Activated naive CD4-positive, alpha-beta T cell treated with anti-CD3 and anti-CD28 coated beads for 36 hours (primary cell): ENCODE data around the gene TPRN. TPM values are rescaled to one million over a fixed set of nuclear protein-coding genes. Genes with fewer than 3 reads are reported as not detected.

ENCODE experiments used
- CTCF ChIA-PET: fragments of 350-600 bp; sonication (Branson Sonifier 250); formaldehyde crosslinking; loops from one replicate; lab custom pipeline; 2021; ENCODE audit warnings: antibody characterized with exemption; lab: Charles Lee
- DNase-seq: peaks from one replicate; pipeline ENCODE4 v3.0.0-alpha.2; 2020
- H3K27ac Mint-ChIP-seq: one replicate; pipeline ENCODE4 v1.8.0; 2021; ENCODE audit warnings: mild to moderate bottlenecking, mixed read lengths
- H3K27me3 Mint-ChIP-seq: one replicate; pipeline ENCODE4 v1.8.0; 2021; ENCODE audit warnings: low read depth, mixed read lengths
- H3K36me3 Mint-ChIP-seq: one replicate; pipeline ENCODE4 v1.8.0; 2021; ENCODE audit warnings: low read depth, mixed read lengths
- H3K4me1 Mint-ChIP-seq: one replicate; pipeline ENCODE4 v1.8.0; 2021; ENCODE audit warnings: low read depth, mixed read lengths
- H3K4me3 Mint-ChIP-seq: one replicate; pipeline ENCODE4 v1.8.0; 2021; ENCODE audit warnings: mild to moderate bottlenecking, moderate library complexity, mixed read lengths
- H3K9me3 Mint-ChIP-seq: one replicate; pipeline ENCODE4 v1.8.0; 2021; ENCODE audit warnings: mixed read lengths
- intact Hi-C: fragments of 100-400 bp; cut with micrococcal nuclease; formaldehyde crosslinking; loops from one replicate; pipeline ENCODE4 v1.15.1; 2023
- total RNA-seq, 2 experiments: library from RNA; stranded (reverse); gene quantifications; one replicate each; pipeline ENCODE4 v1.2.3, GENCODE V29; 2021

TPRN gene
- total RNA-seq, 2 experiments from 2014 or later: 2.1 to 2.6 TPM

- intact Hi-C loops: loop anchor here (1.0 to 5.0 kb wide), 6 partner anchors 12 to 61 kb away; partner anchors contain the start of genes NDOR1, RNF224, TMEM203 and TPRN
Observed at GRCh38 chr9:137188490-137189296, 11.8 kb downstream of the TPRN start, which contains the start of the genes ANAPC2 and SSNA1. ANAPC2 (minus strand) TSS chr9:137188560; CDS start chr9:137188532, 28 bp downstream. SSNA1 (plus strand) TSS chr9:137188676; CDS start chr9:137188727, 51 bp downstream.

GRCh38 chr9:137188086-137188489, 12.5 kb downstream of the TPRN start:
- CTCF ChIA-PET: interaction anchor here (0.6 to 2.6 kb wide), 5 partner anchors 11 to 49 kb away, joined by 3 to 16 read pairs (median 4); partner anchors contain the start of genes RNF224 and TPRN
- DNase-seq: no peak
- Mint-ChIP-seq H3K4me3 (peak overlapping the region; percentile 92), H3K36me3 (peaks cover 7% of the 10 kb centered on the region), H3K4me1 (peaks cover 39% of the 10 kb centered on the region), H3K27me3 (no peaks in the 10 kb centered on the region), H3K9me3 (no peaks in the 10 kb centered on the region), H3K27ac (peak overlapping the region; percentile 77)
- intact Hi-C loops: loop anchor here (1.0 to 5.0 kb wide), 4 partner anchors 17 to 61 kb away; partner anchors contain the start of genes NDOR1, TMEM203 and TUBB4B

More at GRCh38 chr9:137188490-137189296, 11.8 kb downstream of the TPRN start, which contains the start of the genes ANAPC2 and SSNA1:
- CTCF ChIA-PET: interaction anchor here (0.6 to 2.6 kb wide), 13 partner anchors 11 to 295 kb away, joined by 3 to 16 read pairs (median 4); partner anchors contain the start of genes RNF224, TMEM210 and TPRN
- DNase-seq: peak; percentile 92
- Mint-ChIP-seq H3K36me3 (peaks cover 7% of the 10 kb centered on the region), H3K27ac (peak within 1 kb of the TSS; percentile 88), H3K4me3 (peak within 1 kb of the TSS; percentile 92), H3K9me3 (no peaks in the 10 kb centered on the region), H3K4me1 (peaks cover 39% of the 10 kb centered on the region), H3K27me3 (no peaks in the 10 kb centered on the region)

- Mint-ChIP-seq H3K36me3 (peaks cover 7% of the 10 kb centered on the region), H3K9me3 (no peaks in the 10 kb centered on the region), H3K27me3 (no peaks in the 10 kb centered on the region), H3K4me1 (peaks cover 39% of the 10 kb centered on the region), H3K4me3 (peak overlapping the region; percentile 92), H3K27ac (peak overlapping the region; percentile 77)
- no peak for DNase-seq
- intact Hi-C loops: loop anchor here (5.0 kb wide), 2 partner anchors 55 to 60 kb away; partner anchors contain the start of gene TUBB4B
- CTCF ChIA-PET: interaction anchor here (0.6 to 2.2 kb wide), 4 partner anchors 12 to 49 kb away, joined by 3 to 7 read pairs (median 4); no protein-coding TSS in a partner anchor
Observed at GRCh38 chr9:137187386-137187785, 13.2 kb downstream of the TPRN start.

- Mint-ChIP-seq H3K27ac (no peak overlapping the region), H3K9me3 (no peaks in the 10 kb centered on the region), H3K4me1 (peaks cover 39% of the 10 kb centered on the region), H3K27me3 (no peaks in the 10 kb centered on the region), H3K4me3 (peak overlapping the region; percentile 92), H3K36me3 (peaks cover 9% of the 10 kb centered on the region)
- CTCF ChIA-PET: interaction anchor here (1.2 kb wide), 1 partner anchor 21 kb away, joined by 3 read pairs; no protein-coding TSS in a partner anchor
- intact Hi-C loops: loop anchor here (5.0 kb wide), 2 partner anchors 56 to 59 kb away; partner anchors contain the start of gene TUBB4B
- DNase-seq: no peak
Observed at GRCh38 chr9:137186385-137186784, 14.2 kb downstream of the TPRN start.

- CTCF ChIA-PET: no interaction called here
- intact Hi-C loops: loop anchor here (5.0 kb wide), 2 partner anchors 56 to 59 kb away; partner anchors contain the start of gene TUBB4B
- peaks cover 9% of the 10 kb centered on the region for H3K36me3 Mint-ChIP-seq
Observed at GRCh38 chr9:137185921-137186320, 14.6 kb downstream of the TPRN start.

GRCh38 chr9:137184881-137185660, 15.5 kb downstream of the TPRN start:
- H3K36me3 Mint-ChIP-seq: peaks cover 8% of the 10 kb centered on the region
- peaks cover 33% of the 10 kb centered on the region for H3K4me1 Mint-ChIP-seq
- H3K27me3 Mint-ChIP-seq: no peaks in the 10 kb centered on the region
- CTCF ChIA-PET: interaction anchor here (0.6 kb wide), 1 partner anchor 98 kb away, joined by 3 read pairs; the partner anchor contains the start of gene MAN1B1
- no peaks in the 10 kb centered on the region for H3K9me3 Mint-ChIP-seq
- no peak for DNase-seq
- no peak overlapping the region for H3K27ac Mint-ChIP-seq
- intact Hi-C loops: loop anchor here (5.0 kb wide), 2 partner anchors 57 to 58 kb away; partner anchors contain the start of gene TUBB4B
- no peak overlapping the region for H3K4me3 Mint-ChIP-seq

More at GRCh38 chr9:137185921-137186320, 14.6 kb downstream of the TPRN start:
- Mint-ChIP-seq H3K4me3 (no peak overlapping the region), H3K9me3 (no peaks in the 10 kb centered on the region), H3K4me1 (peaks cover 37% of the 10 kb centered on the region), H3K27ac (no peak overlapping the region), H3K27me3 (no peaks in the 10 kb centered on the region)
- DNase-seq: no peak

GRCh38 chr9:137183980-137184595, 16.5 kb downstream of the TPRN start:
- H3K27me3 Mint-ChIP-seq: no peaks in the 10 kb centered on the region
- H3K4me1 Mint-ChIP-seq: peaks cover 25% of the 10 kb centered on the region
- peaks cover 8% of the 10 kb centered on the region for H3K36me3 Mint-ChIP-seq
- DNase-seq: no peak
- no peak overlapping the region for H3K27ac Mint-ChIP-seq
- no peaks in the 10 kb centered on the region for H3K9me3 Mint-ChIP-seq
- CTCF ChIA-PET: interaction anchor here (0.6 kb wide), 1 partner anchor 97 kb away, joined by 3 read pairs; the partner anchor contains the start of gene MAN1B1
- H3K4me3 Mint-ChIP-seq: no peak overlapping the region
- intact Hi-C loops: no loop called here

GRCh38 chr9:137182836-137183235, 17.7 kb downstream of the TPRN start:
- Mint-ChIP-seq H3K4me3 (no peak overlapping the region), H3K4me1 (peaks cover 23% of the 10 kb centered on the region), H3K27me3 (no peaks in the 10 kb centered on the region), H3K9me3 (no peaks in the 10 kb centered on the region), H3K27ac (no peak overlapping the region), H3K36me3 (peaks cover 7% of the 10 kb centered on the region)
- CTCF ChIA-PET: no interaction called here
- no peak for DNase-seq
- intact Hi-C loops: no loop called here

GRCh38 chr9:137181680-137182079, 18.9 kb downstream of the TPRN start:
- no peak overlapping the region for H3K4me3 Mint-ChIP-seq
- H3K4me1 Mint-ChIP-seq: peaks cover 12% of the 10 kb centered on the region
- intact Hi-C loops: no loop called here
- CTCF ChIA-PET: no interaction called here
- H3K36me3 Mint-ChIP-seq: peaks cover 8% of the 10 kb centered on the region
- no peak overlapping the region for H3K27ac Mint-ChIP-seq
- H3K27me3 Mint-ChIP-seq: no peaks in the 10 kb centered on the region
- no peaks in the 10 kb centered on the region for H3K9me3 Mint-ChIP-seq
- DNase-seq: no peak

GRCh38 chr9:137180491-137180890, 20.1 kb downstream of the TPRN start:
- Mint-ChIP-seq H3K4me1 (peaks cover 9% of the 10 kb centered on the region), H3K4me3 (no peak overlapping the region), H3K36me3 (peaks cover 8% of the 10 kb centered on the region), H3K9me3 (no peaks in the 10 kb centered on the region), H3K27me3 (no peaks in the 10 kb centered on the region), H3K27ac (no peak overlapping the region)
- CTCF ChIA-PET: interaction anchor here (0.5 kb wide), 1 partner anchor 113 kb away, joined by 3 read pairs; no protein-coding TSS in a partner anchor
- intact Hi-C loops: no loop called here
- DNase-seq: no peak

GRCh38 chr9:137179761-137180160, 20.8 kb downstream of the TPRN start:
- H3K27ac Mint-ChIP-seq: no peak overlapping the region
- H3K27me3 Mint-ChIP-seq: no peaks in the 10 kb centered on the region
- H3K4me1 Mint-ChIP-seq: peaks cover 9% of the 10 kb centered on the region
- no peak for DNase-seq
- H3K4me3 Mint-ChIP-seq: no peak overlapping the region
- no peaks in the 10 kb centered on the region for H3K9me3 Mint-ChIP-seq
- CTCF ChIA-PET: no interaction called here
- intact Hi-C loops: loop anchor here (5.0 kb wide), 1 partner anchor 62 kb away; no protein-coding TSS in a partner anchor
- peaks cover 8% of the 10 kb centered on the region for H3K36me3 Mint-ChIP-seq
